HCT116 (cell line): Measurements from ENCODE around the gene AJUBA. TPM values are rescaled to one million over a fixed set of nuclear protein-coding genes. Genes with fewer than 3 reads are reported as not detected.

Experiments
- ATAC-seq: fragments of 200-7000 bp; cut with Tn5 transposase; 2 replicates; pipeline ENCODE4 v1.9.1; 2020; ENCODE audit warnings: mild to moderate bottlenecking, moderate library complexity
- BruUV-seq: library from RNA; stranded (reverse); fragments of 400-500 nt; replicated peaks from 2 replicates; lab custom pipeline; 2021; lab: Mats Ljungman, UMichigan
- CTCF ChIA-PET: fragments of 300-600 bp; sonication (Branson Sonifier 250); formaldehyde crosslinking; loops from one replicate; lab custom pipeline; 2021; ENCODE audit warnings: antibody characterized with exemption; lab: Charles Lee
- POLR2A ChIA-PET: fragments of 300-600, 350-600 bp; sonication (Branson Sonifier 250); formaldehyde crosslinking; loops from one replicate; lab custom pipeline; 2021; ENCODE audit warnings: antibody characterized with exemption; lab: Charles Lee
- RAD21 ChIA-PET, 2 experiments: fragments of 300-600 bp; sonication (Branson Sonifier 250); formaldehyde crosslinking; loops; one replicate each; lab custom pipeline; 2023; ENCODE audit warnings: low total read pairs in 2 of 2; ENCODE audit not compliant: uncharacterized antibody in 2 of 2, unreplicated experiment in 2 of 2, low non-redundant PET in 1 of 2; lab: Charles Lee
- DNase-seq: peaks from one replicate; pipeline ENCODE4 v3.0.0-alpha.2; 2010; ENCODE audit warnings: low read depth, low spot score
- H2AFZ ChIP-seq: fragments of 200-600 bp; shearing (Covaris generic), sonication (generic); 2 replicates; pipeline ENCODE4 v1.6.1; 2017; ENCODE audit warnings: low read depth, mixed run types, mixed read lengths, antibody characterized with exemption, low read length; ENCODE audit not compliant: poor library complexity, severe bottlenecking
- H3K27ac ChIP-seq: 2 replicates; pipeline ENCODE4 v1.5.1; 2012; ENCODE audit warnings: low read depth, low read length
- H3K27me3 ChIP-seq: fragments of 200-600 bp; sonication (generic); 2 replicates; pipeline ENCODE4 v1.6.1; 2016; ENCODE audit warnings: mixed run types, low read length, mixed read lengths; ENCODE audit not compliant: insufficient read depth
- H3K36me3 ChIP-seq, 2 experiments: fragments of 200-500 bp in 1 of 2; fragments of 200-600 bp in 1 of 2; sonication (Bioruptor generic) in 1 of 2; sonication (generic) in 1 of 2; 2 replicates each; pipeline versions ENCODE4 v1.5.1 to v1.6.1; 2014 to 2016; ENCODE audit warnings: low read length in 2 of 2, inconsistent platforms in 1 of 2, mixed read lengths in 1 of 2, mixed run types in 1 of 2; ENCODE audit not compliant: insufficient read depth in 2 of 2, control insufficient read depth in 1 of 2
- H3K4me1 ChIP-seq, 2 experiments: fragments of 200-600 bp in 1 of 2; sonication (generic) in 1 of 2; 2 replicates each; pipeline versions ENCODE4 v1.5.1 to v1.6.1; 2012 to 2017; ENCODE audit warnings: low read length in 2 of 2, inconsistent platforms in 1 of 2, mild to moderate bottlenecking in 1 of 2, mixed read lengths in 1 of 2, mixed run types in 1 of 2, moderate library complexity in 1 of 2; ENCODE audit not compliant: insufficient read depth in 2 of 2, control insufficient read depth in 1 of 2
- H3K4me2 ChIP-seq: fragments of 200-600 bp; sonication (generic); 2 replicates; pipeline ENCODE4 v1.6.1; 2017; ENCODE audit warnings: mixed run types, low read length, mixed read lengths
- H3K4me3 ChIP-seq, 2 experiments: fragments of 200-600 bp in 1 of 2; sonication (generic) in 1 of 2; replicated peaks in 1 of 2; 2 replicates each; pipeline ENCODE4 v1.5.1; 2011 to 2016; ENCODE audit warnings: low read length in 2 of 2, control low read depth in 1 of 2, low read depth in 1 of 2, mild to moderate bottlenecking in 1 of 2, mixed read lengths in 1 of 2, mixed run types in 1 of 2
- H3K79me2 ChIP-seq: fragments of 200-600 bp; sonication (generic); 2 replicates; pipeline ENCODE4 v1.6.1; 2017; ENCODE audit warnings: mild to moderate bottlenecking, mixed run types, low read length, moderate library complexity, mixed read lengths; ENCODE audit not compliant: insufficient read depth
- H3K9ac ChIP-seq: fragments of 200-600 bp; sonication (generic); 2 replicates; pipeline ENCODE4 v1.6.1; 2016; ENCODE audit warnings: low read length, mixed read lengths
- H3K9me2 ChIP-seq: fragments of 200-600 bp; sonication (generic), shearing (Covaris generic); 2 replicates; pipeline ENCODE4 v1.6.1; 2017; ENCODE audit warnings: mixed run types, mild to moderate bottlenecking, moderate library complexity; ENCODE audit not compliant: insufficient read depth
- H3K9me3 ChIP-seq, 2 experiments: fragments of 200-500 bp in 1 of 2; fragments of 200-600 bp in 1 of 2; sonication (Bioruptor generic) in 1 of 2; sonication (generic) in 1 of 2; 2 replicates each; pipeline ENCODE4 v1.6.1; 2014 to 2017; ENCODE audit warnings: low read length in 2 of 2, mixed read lengths in 2 of 2, inconsistent platforms in 1 of 2, low read depth in 1 of 2, mild to moderate bottlenecking in 1 of 2, mixed run types in 1 of 2, moderate library complexity in 1 of 2; ENCODE audit not compliant: control insufficient read depth in 1 of 2, insufficient read depth in 1 of 2
- H4K20me1 ChIP-seq: fragments of 200-600 bp; sonication (generic), shearing (Covaris generic); 2 replicates; pipeline ENCODE4 v1.6.1; 2017; ENCODE audit warnings: mixed run types, mild to moderate bottlenecking, moderate library complexity; ENCODE audit not compliant: insufficient read depth
- ATF3 ChIP-seq: IDR thresholded peaks from 2 replicates; pipeline ENCODE4 v1.6.1; 2012
- CBX3 ChIP-seq: IDR thresholded peaks from 2 replicates; pipeline ENCODE4 v1.6.1; 2012; ENCODE audit warnings: low read depth
- CEBPB ChIP-seq: IDR thresholded peaks from 2 replicates; pipeline ENCODE4 v1.6.1; 2012; ENCODE audit warnings: low read depth
- FOSL1 ChIP-seq: IDR thresholded peaks from 2 replicates; pipeline ENCODE4 v1.6.1; 2012; ENCODE audit warnings: low read depth
- JUND ChIP-seq: IDR thresholded peaks from 2 replicates; pipeline ENCODE4 v1.6.1; 2012
- MAX ChIP-seq: IDR thresholded peaks from 2 replicates; pipeline ENCODE4 v1.6.1; 2012
- POLR2AphosphoS5 ChIP-seq: IDR thresholded peaks from 2 replicates; pipeline ENCODE4 v1.6.1; 2011; ENCODE audit warnings: mild to moderate bottlenecking, low read depth, low read length, moderate library complexity
- RAD21 ChIP-seq: IDR thresholded peaks from 2 replicates; pipeline ENCODE4 v1.6.1; 2012; ENCODE audit warnings: low read depth, mild to moderate bottlenecking
- REST ChIP-seq: IDR thresholded peaks from 2 replicates; pipeline ENCODE4 v1.6.1; 2012; ENCODE audit warnings: low read depth
- SIN3A ChIP-seq: IDR thresholded peaks from 2 replicates; pipeline ENCODE4 v1.6.1; 2012; ENCODE audit warnings: low read depth
- SRF ChIP-seq: IDR thresholded peaks from 2 replicates; pipeline ENCODE4 v1.6.1; 2012; ENCODE audit warnings: low read depth
- TCF7L2 ChIP-seq: IDR thresholded peaks from 2 replicates; pipeline ENCODE4 v1.7.0; 2011; ENCODE audit warnings: borderline replicate concordance, inconsistent platforms; ENCODE audit not compliant: insufficient read depth, insufficient read length; ENCODE audit errors: extremely low read depth
- YY1 ChIP-seq: IDR thresholded peaks from 2 replicates; pipeline ENCODE4 v1.6.1; 2011; ENCODE audit warnings: low read length, low read depth, moderate library complexity, mild to moderate bottlenecking; ENCODE audit not compliant: insufficient replicate concordance; ENCODE audit errors: extremely low read depth
- ZFX ChIP-seq: fragments of 450-650 bp; IDR thresholded peaks from 2 replicates; pipeline ENCODE4 v1.6.1; 2017
- ZNF274 ChIP-seq: fragments of 200-500 bp; sonication (Bioruptor generic); IDR thresholded peaks from 2 replicates; pipeline ENCODE4 v1.6.1; 2014; ENCODE audit warnings: mild to moderate bottlenecking, low read depth, low read length, inconsistent platforms
- intact Hi-C: fragments of 100-400 bp; cut with micrococcal nuclease; formaldehyde crosslinking; loops from 2 replicates; pipeline ENCODE4 v1.10.0; 2022
- total RNA-seq: library from RNA; stranded (reverse); gene quantifications from one replicate; pipeline ENCODE4 v1.2.1, GENCODE V29; 2021; ENCODE audit not compliant: unreplicated experiment

AJUBA gene
- total RNA-seq, 1 experiment from 2014 or later = 39.7 TPM

GRCh38 chr14:22997676-22998323 is 15.4 kb upstream of the AJUBA start:
- H3K36me3 ChIP-seq = no peaks in the 10 kb centered on the region
- H3K4me3 ChIP-seq = no peak overlapping the region
- ChIA-PET RAD21 (no interaction called here), CTCF (interaction anchor here (1.2 to 3.9 kb wide), 2 partner anchors 12 to 61 kb away, joined by 5 to 59 read pairs; partner anchors contain the start of gene CDH24), POLR2A (no interaction called here)
- no peaks in the 10 kb centered on the region for H3K9me2 ChIP-seq
- BruUV-seq = no TSS peak
- H3K79me2 ChIP-seq = no peaks in the 10 kb centered on the region
- peaks cover 4 to 8% of the 10 kb centered on the region in 2 experiments; a peak in 3 of 4 replicates for H3K4me1 ChIP-seq
- no peaks in the 10 kb centered on the region for H3K27me3 ChIP-seq
- no peaks in the 10 kb centered on the region for H3K9me3 ChIP-seq
- no peak overlapping the region for H2AFZ ChIP-seq
- no peak overlapping the region for H3K4me2 ChIP-seq
- no peak overlapping the region for H3K27ac ChIP-seq
- ATAC-seq = no peak
- no peak overlapping the region for H3K9ac ChIP-seq
- TF ChIP-seq CBX3 = no peak
- intact Hi-C loops = no loop called here
- no peak for DNase-seq
- no peaks in the 10 kb centered on the region for H4K20me1 ChIP-seq

GRCh38 chr14:22996768-22997654 is 14.7 kb upstream of the AJUBA start:
- no peaks in the 10 kb centered on the region for H3K9me3 ChIP-seq
- BruUV-seq = no TSS peak
- H3K9me2 ChIP-seq = no peaks in the 10 kb centered on the region
- no peak overlapping the region for H3K4me3 ChIP-seq
- intact Hi-C loops = no loop called here
- H2AFZ ChIP-seq = no peak overlapping the region
- ChIA-PET RAD21 (no interaction called here), CTCF (interaction anchor here (1.2 to 3.9 kb wide), 4 partner anchors 11 to 112 kb away, joined by 5 to 59 read pairs (median 22); partner anchors contain the start of gene CDH24), POLR2A (no interaction called here)
- H3K4me1 ChIP-seq = peaks cover 4 to 8% of the 10 kb centered on the region in 2 experiments; a peak in 3 of 4 replicates
- no peaks in the 10 kb centered on the region for H4K20me1 ChIP-seq
- ATAC-seq = no peak
- H3K79me2 ChIP-seq = no peaks in the 10 kb centered on the region
- no peaks in the 10 kb centered on the region for H3K27me3 ChIP-seq
- no peaks in the 10 kb centered on the region for H3K36me3 ChIP-seq
- H3K9ac ChIP-seq = no peak overlapping the region
- no peak overlapping the region for H3K4me2 ChIP-seq
- DNase-seq = no peak
- H3K27ac ChIP-seq = no peak overlapping the region
- no peak for TF ChIP-seq JUND
- no peak for TF ChIP-seq YY1
- no peak for TF ChIP-seq TCF7L2
- no peak for TF ChIP-seq ZNF274
- TF ChIP-seq REST = no peak
- TF ChIP-seq FOSL1 = no peak
- no peak for TF ChIP-seq ATF3
- TF ChIP-seq SIN3A = no peak
- TF ChIP-seq POLR2AphosphoS5 = no peak
- TF ChIP-seq CEBPB = no peak
- no peak for TF ChIP-seq RAD21
- no peak for TF ChIP-seq SRF
- TF ChIP-seq CBX3 = no peak
- no peak for TF ChIP-seq MAX
- no peak for TF ChIP-seq ZFX
